ENCODE data around the gene OR4D1. TPM values are rescaled to one million over a fixed set of nuclear protein-coding genes. Genes with fewer than 3 reads are reported as not detected.

OR4D1 gene
- total RNA-seq, 2 experiments from 2014 or later: 0.49 to 0.70 TPM

DNA sequence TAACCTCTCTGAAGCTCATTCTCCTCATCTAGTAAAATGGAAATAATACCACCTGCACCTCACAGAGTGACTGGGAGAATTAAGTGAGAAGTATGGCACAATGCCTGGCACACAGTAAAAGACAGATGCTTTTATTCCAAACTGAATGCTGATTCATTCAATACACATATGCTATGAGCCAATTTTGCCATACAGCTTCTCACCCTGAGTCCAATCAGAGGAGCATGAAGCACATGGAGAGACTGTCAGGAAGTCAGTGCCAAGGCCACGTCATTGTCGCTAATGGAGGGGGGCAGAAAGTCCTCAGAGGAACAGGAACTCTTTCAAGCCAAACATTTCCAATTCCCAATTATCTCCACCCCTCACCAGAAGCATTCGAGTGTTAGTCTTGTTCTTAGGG, 59.3 kb downstream of the OR4D1 start:
- Mint-ChIP-seq H3K36me3 (ENCODE audit: low read depth) (peaks cover 58% of the 10 kb centered on the region), H3K9me3 (no peaks in the 10 kb centered on the region), H3K4me1 (ENCODE audit: low read depth) (no peaks in the 10 kb centered on the region), H3K4me3 (no peak overlapping the region), H3K27me3 (no peaks in the 10 kb centered on the region), H3K27ac (no peak overlapping the region)
- TF ChIP-seq, protein P1, sequence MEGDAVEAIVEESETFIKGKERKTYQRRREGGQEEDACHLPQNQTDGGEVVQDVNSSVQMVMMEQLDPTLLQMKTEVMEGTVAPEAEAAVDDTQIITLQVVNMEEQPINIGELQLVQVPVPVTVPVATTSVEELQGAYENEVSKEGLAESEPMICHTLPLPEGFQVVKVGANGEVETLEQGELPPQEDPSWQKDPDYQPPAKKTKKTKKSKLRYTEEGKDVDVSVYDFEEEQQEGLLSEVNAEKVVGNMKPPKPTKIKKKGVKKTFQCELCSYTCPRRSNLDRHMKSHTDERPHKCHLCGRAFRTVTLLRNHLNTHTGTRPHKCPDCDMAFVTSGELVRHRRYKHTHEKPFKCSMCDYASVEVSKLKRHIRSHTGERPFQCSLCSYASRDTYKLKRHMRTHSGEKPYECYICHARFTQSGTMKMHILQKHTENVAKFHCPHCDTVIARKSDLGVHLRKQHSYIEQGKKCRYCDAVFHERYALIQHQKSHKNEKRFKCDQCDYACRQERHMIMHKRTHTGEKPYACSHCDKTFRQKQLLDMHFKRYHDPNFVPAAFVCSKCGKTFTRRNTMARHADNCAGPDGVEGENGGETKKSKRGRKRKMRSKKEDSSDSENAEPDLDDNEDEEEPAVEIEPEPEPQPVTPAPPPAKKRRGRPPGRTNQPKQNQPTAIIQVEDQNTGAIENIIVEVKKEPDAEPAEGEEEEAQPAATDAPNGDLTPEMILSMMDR (IDR thresholded peaks at IDR 0.05): no peak
- no peak overlapping the region for H3K27ac ChIP-seq (ENCODE audit: low read depth in 1 of 2, low read length in 2 of 2)
- ATAC-seq (ENCODE audit: poor library complexity) (no peak), DNase-seq (no peak)
- H3K4me3 ChIP-seq (ENCODE audit: low read length): no peak overlapping the region
- ChIA-PET POLR2A (no interaction called here), CTCF (no interaction called here)
- intact Hi-C loops (cut with DNase I, micrococcal nuclease): no loop called here
- H3K4me1 ChIP-seq (ENCODE audit: insufficient read depth, low read length): no peaks in the 10 kb centered on the region
- no peaks in the 10 kb centered on the region for H3K27me3 ChIP-seq (ENCODE audit: control insufficient read depth in 1 of 2, insufficient read depth in 2 of 2, low read length in 2 of 2)
- peaks cover 26% of the 10 kb centered on the region for H3K36me3 ChIP-seq (ENCODE audit: insufficient read depth, low read length)
- H3K9me3 ChIP-seq (ENCODE audit: control insufficient read depth in 1 of 2, insufficient read depth in 1 of 2, low read length in 2 of 2): no peaks in the 10 kb centered on the region

GRCh38 chr17:58208344-58208743, 60.2 kb downstream of the OR4D1 start:
- Histone ChIP-seq H3K9me3 (ENCODE audit: control insufficient read depth in 1 of 2, insufficient read depth in 1 of 2, low read length in 2 of 2) (no peaks in the 10 kb centered on the region), H3K27ac (ENCODE audit: low read depth in 1 of 2, low read length in 2 of 2) (no peak overlapping the region), H3K4me3 (ENCODE audit: low read length) (no peak overlapping the region), H3K36me3 (ENCODE audit: insufficient read depth, low read length) (peaks cover 34% of the 10 kb centered on the region), H3K27me3 (ENCODE audit: control insufficient read depth in 1 of 2, insufficient read depth in 2 of 2, low read length in 2 of 2) (no peaks in the 10 kb centered on the region), H3K4me1 (ENCODE audit: insufficient read depth, low read length) (no peaks in the 10 kb centered on the region)
- ChIA-PET CTCF (no interaction called here), POLR2A (no interaction called here)
- H3K36me3 Mint-ChIP-seq (ENCODE audit: low read depth): peaks cover 67% of the 10 kb centered on the region
- no peaks in the 10 kb centered on the region for H3K27me3 Mint-ChIP-seq
- intact Hi-C loops (cut with DNase I, micrococcal nuclease): no loop called here
- ATAC-seq (ENCODE audit: poor library complexity) (no peak), DNase-seq (no peak)
- no peak overlapping the region for H3K27ac Mint-ChIP-seq
- no peaks in the 10 kb centered on the region for H3K4me1 Mint-ChIP-seq (ENCODE audit: low read depth)
- H3K9me3 Mint-ChIP-seq: no peaks in the 10 kb centered on the region
- no peak overlapping the region for H3K4me3 Mint-ChIP-seq
- TF ChIP-seq, protein P1 (IDR thresholded peaks at IDR 0.05): no peak

Other genes starting within 250 kb of the OR4D1 start
- gene CUEDC1, start 193.0 kb upstream of the OR4D1 start, total RNA-seq: 1 to 10 TPM in 1 of 2 experiments, under 1 TPM in 1; 0.41 to 1.0 TPM
- 10 to 100 TPM; 41.6 to 41.7 TPM for gene VEZF1, start 160.1 kb upstream of the OR4D1 start, total RNA-seq
- 100 to 1,000 TPM; 115 to 121 TPM for gene SRSF1, start 141.1 kb upstream of the OR4D1 start, total RNA-seq
- 10 to 100 TPM; 30.9 to 32.2 TPM for gene DYNLL2, start 65.0 kb upstream of the OR4D1 start, total RNA-seq
- not detected for gene OR4D2, start 18.6 kb downstream of the OR4D1 start, total RNA-seq
- not detected for gene EPX, start 44.3 kb downstream of the OR4D1 start, total RNA-seq
- 1 to 10 TPM; 4.6 to 6.4 TPM for gene MKS1, start 70.9 kb downstream of the OR4D1 start, total RNA-seq
- gene LPO, start 90.2 kb downstream of the OR4D1 start, total RNA-seq: not detected
- gene MPO, start 132.6 kb downstream of the OR4D1 start, total RNA-seq: under 1 TPM in 1 of 2 experiments, not detected in 1; 0.77 TPM
- gene TSPOAP1, start 180.4 kb downstream of the OR4D1 start, total RNA-seq: 10 to 100 TPM; 17.8 to 19.5 TPM
- gene SUPT4H1, start 203.8 kb downstream of the OR4D1 start, total RNA-seq: 10 to 100 TPM; 46.5 to 47.0 TPM

All from CD4-positive, alpha-beta T cell (primary cell).